ENCODE measurements around the gene KDF1.

GRCh38 chr1:26957306-26957705 is 3.0 kb downstream of the KDF1 start:
- no peak for TF ChIP-seq EZH2 (IDR thresholded peaks at IDR 0.05)
- TF ChIP-seq POLR2AphosphoS5 (IDR thresholded peaks at IDR 0.05; ENCODE audit: low read depth, low read length): no peak
- TF ChIP-seq POLR2A (IDR thresholded peaks at IDR 0.05; ENCODE audit: borderline replicate concordance, extremely low read depth, insufficient read depth, insufficient read length): no peak
- TF ChIP-seq CTCF (IDR thresholded peaks at IDR 0.05 in 2 of 3, conservative IDR thresholded peaks at IDR 0.05 in 1 of 3; ENCODE audit: borderline replicate concordance in 1 of 3, insufficient read depth in 1 of 3, low read depth in 2 of 3, low read length in 2 of 3): no peak
- no peak for TF ChIP-seq CEBPB (IDR thresholded peaks at IDR 0.05; ENCODE audit: low read depth)
- TF ChIP-seq YY1 (IDR thresholded peaks at IDR 0.05; ENCODE audit: extremely low read depth, insufficient replicate concordance, low read depth, low read length): no peak
- no peak for TF ChIP-seq MAX (IDR thresholded peaks at IDR 0.05)
- TF ChIP-seq SIN3A (IDR thresholded peaks at IDR 0.05; ENCODE audit: low read depth): no peak
- no peak for TF ChIP-seq REST (IDR thresholded peaks at IDR 0.05; ENCODE audit: low read depth)
- TF ChIP-seq ATF3 (IDR thresholded peaks at IDR 0.05): no peak
- no peak for TF ChIP-seq JUND (IDR thresholded peaks at IDR 0.05)
- TF ChIP-seq FOSL1 (IDR thresholded peaks at IDR 0.05; ENCODE audit: low read depth): no peak
